Bronchial epithelial cell (primary cell): ENCODE data around the gene SH3D19. TPM values are rescaled to one million over a fixed set of nuclear protein-coding genes. Genes with fewer than 3 reads are reported as not detected.

Experiments used
- DNase-seq: peaks from one replicate; pipeline ENCODE4 v3.0.0-alpha.2; 2010; ENCODE audit warnings: low read depth
- FAIRE-seq: peaks from 2 replicates; lab custom pipeline; 2011; peaks lifted over from hg19 to GRCh38; lab: Jason Lieb, UNC
- H3K27me3 ChIP-seq: 2 replicates; pipeline ENCODE4 v1.5.1; 2011; ENCODE audit warnings: low read length; ENCODE audit not compliant: control insufficient read depth, insufficient read depth
- H3K36me3 ChIP-seq: 2 replicates; pipeline ENCODE4 v1.5.1; 2011; ENCODE audit warnings: low read length; ENCODE audit not compliant: control insufficient read depth, insufficient read depth
- H3K4me3 ChIP-seq: 2 replicates; pipeline ENCODE4 v1.5.1; 2011; ENCODE audit warnings: mild to moderate bottlenecking, low read depth, low read length, control low read depth
- CTCF ChIP-seq: IDR thresholded peaks from 2 replicates; pipeline ENCODE4 v1.5.1; 2011; ENCODE audit warnings: mild to moderate bottlenecking, moderate library complexity, low read length, control low read depth, inconsistent platforms; ENCODE audit not compliant: insufficient read depth, severe bottlenecking
- total RNA-seq: library from RNA; depleted of rRNA; stranded (reverse); fragments of >200 nt; gene quantifications from 2 replicates; pipeline ENCODE4 v1.2.1, GENCODE V29; 2014

Gene SH3D19
- total RNA-seq, 1 donor from 2014 or later = 13.2 TPM

GRCh38 chr4:151217326-151217725, 108.1 kb downstream of the SH3D19 start:
- FAIRE-seq (no peak), DNase-seq (no peak)
- H3K36me3 ChIP-seq = no peaks in the 10 kb centered on the region
- no peak for TF ChIP-seq CTCF
- no peak overlapping the region for H3K4me3 ChIP-seq
- no peaks in the 10 kb centered on the region for H3K27me3 ChIP-seq

- no peak for FAIRE-seq
These were observed 110.1 kb downstream of the SH3D19 start for GRCh38 chr4:151215295-151215694.

GRCh38 chr4:151207868-151208267, 117.5 kb downstream of the SH3D19 start:
- Histone ChIP-seq H3K36me3 (peaks cover 1% of the 10 kb centered on the region), H3K4me3 (no peak overlapping the region), H3K27me3 (no peaks in the 10 kb centered on the region)
- TF ChIP-seq CTCF = no peak
- DNase-seq (no peak), FAIRE-seq (no peak)

More at GRCh38 chr4:151215295-151215694, 110.1 kb downstream of the SH3D19 start:
- TF ChIP-seq CTCF = no peak
- H3K36me3 ChIP-seq = no peaks in the 10 kb centered on the region
- no peak overlapping the region for H3K4me3 ChIP-seq
- H3K27me3 ChIP-seq = no peaks in the 10 kb centered on the region
- peak; percentile 10 for DNase-seq

GRCh38 chr4:151207186-151207585, 118.2 kb downstream of the SH3D19 start:
- FAIRE-seq (no peak), DNase-seq (no peak)
- H3K4me3 ChIP-seq = no peak overlapping the region
- peaks cover 1% of the 10 kb centered on the region for H3K36me3 ChIP-seq
- TF ChIP-seq CTCF = no peak
- no peaks in the 10 kb centered on the region for H3K27me3 ChIP-seq

GRCh38 chr4:151206241-151207005, 119.0 kb downstream of the SH3D19 start:
- FAIRE-seq = no peak
- Histone ChIP-seq H3K27me3 (no peaks in the 10 kb centered on the region), H3K36me3 (peaks cover 1% of the 10 kb centered on the region), H3K4me3 (no peak overlapping the region)
- no peak for TF ChIP-seq CTCF
- no peak for DNase-seq
